GM06990 (cell line): Measurements from ENCODE around the gene SLX9.

Experiments used
- DNase-seq: peaks from one replicate; pipeline ENCODE4 v3.0.0-alpha.2; 2011; ENCODE audit not compliant: insufficient read length; ENCODE audit errors: extremely low read depth
- H3K27me3 ChIP-seq: replicated peaks from 2 replicates; pipeline ENCODE4 v1.6.0; 2011; ENCODE audit warnings: low read length; ENCODE audit not compliant: control insufficient read depth, insufficient read depth
- H3K36me3 ChIP-seq: 2 replicates; pipeline ENCODE4 v1.5.1; 2011; ENCODE audit warnings: low read length; ENCODE audit not compliant: control insufficient read depth, insufficient read depth
- H3K4me3 ChIP-seq: replicated peaks from 2 replicates; pipeline ENCODE4 v1.5.1; 2011; ENCODE audit warnings: low read depth, mild to moderate bottlenecking, control low read depth, low read length
- TF ChIP-seq, protein P1 (sequence below): IDR thresholded peaks from 2 replicates; pipeline ENCODE4 v1.5.1; 2011; ENCODE audit warnings: low read length, control low read depth, mild to moderate bottlenecking, inconsistent platforms; ENCODE audit not compliant: insufficient read depth, poor library complexity, severe bottlenecking

The SLX9 gene

DNA sequence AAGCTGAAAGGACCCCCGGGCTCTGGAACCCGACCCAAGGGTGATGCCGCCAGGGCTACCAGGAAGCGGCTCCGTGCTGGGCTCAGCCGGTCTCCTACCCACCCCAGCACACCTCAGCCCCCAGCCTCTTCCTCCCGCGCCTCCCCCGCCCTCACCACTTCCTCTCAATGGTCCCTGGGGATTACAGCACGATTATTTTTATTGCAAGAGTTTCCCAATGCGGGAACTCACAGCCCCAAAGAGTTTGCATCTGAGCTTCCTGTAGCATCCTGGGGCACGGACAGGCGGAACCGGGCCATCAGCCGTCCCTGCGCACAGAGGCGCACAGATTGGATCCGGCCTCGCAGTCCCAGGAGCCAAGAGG is 8.7 kb upstream of the SLX9 start:
- TF ChIP-seq, protein P1, sequence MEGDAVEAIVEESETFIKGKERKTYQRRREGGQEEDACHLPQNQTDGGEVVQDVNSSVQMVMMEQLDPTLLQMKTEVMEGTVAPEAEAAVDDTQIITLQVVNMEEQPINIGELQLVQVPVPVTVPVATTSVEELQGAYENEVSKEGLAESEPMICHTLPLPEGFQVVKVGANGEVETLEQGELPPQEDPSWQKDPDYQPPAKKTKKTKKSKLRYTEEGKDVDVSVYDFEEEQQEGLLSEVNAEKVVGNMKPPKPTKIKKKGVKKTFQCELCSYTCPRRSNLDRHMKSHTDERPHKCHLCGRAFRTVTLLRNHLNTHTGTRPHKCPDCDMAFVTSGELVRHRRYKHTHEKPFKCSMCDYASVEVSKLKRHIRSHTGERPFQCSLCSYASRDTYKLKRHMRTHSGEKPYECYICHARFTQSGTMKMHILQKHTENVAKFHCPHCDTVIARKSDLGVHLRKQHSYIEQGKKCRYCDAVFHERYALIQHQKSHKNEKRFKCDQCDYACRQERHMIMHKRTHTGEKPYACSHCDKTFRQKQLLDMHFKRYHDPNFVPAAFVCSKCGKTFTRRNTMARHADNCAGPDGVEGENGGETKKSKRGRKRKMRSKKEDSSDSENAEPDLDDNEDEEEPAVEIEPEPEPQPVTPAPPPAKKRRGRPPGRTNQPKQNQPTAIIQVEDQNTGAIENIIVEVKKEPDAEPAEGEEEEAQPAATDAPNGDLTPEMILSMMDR: no peak
- peak overlapping the region; percentile 73 for H3K4me3 ChIP-seq
- no peaks in the 10 kb centered on the region; the same call in 1 of the 2 replicates for H3K36me3 ChIP-seq
- DNase-seq: peak; percentile 80
- no peaks in the 10 kb centered on the region for H3K27me3 ChIP-seq

GRCh38 chr21:44931501-44932407 is 8.1 kb upstream of the SLX9 start:
- DNase-seq: no peak

DNA sequence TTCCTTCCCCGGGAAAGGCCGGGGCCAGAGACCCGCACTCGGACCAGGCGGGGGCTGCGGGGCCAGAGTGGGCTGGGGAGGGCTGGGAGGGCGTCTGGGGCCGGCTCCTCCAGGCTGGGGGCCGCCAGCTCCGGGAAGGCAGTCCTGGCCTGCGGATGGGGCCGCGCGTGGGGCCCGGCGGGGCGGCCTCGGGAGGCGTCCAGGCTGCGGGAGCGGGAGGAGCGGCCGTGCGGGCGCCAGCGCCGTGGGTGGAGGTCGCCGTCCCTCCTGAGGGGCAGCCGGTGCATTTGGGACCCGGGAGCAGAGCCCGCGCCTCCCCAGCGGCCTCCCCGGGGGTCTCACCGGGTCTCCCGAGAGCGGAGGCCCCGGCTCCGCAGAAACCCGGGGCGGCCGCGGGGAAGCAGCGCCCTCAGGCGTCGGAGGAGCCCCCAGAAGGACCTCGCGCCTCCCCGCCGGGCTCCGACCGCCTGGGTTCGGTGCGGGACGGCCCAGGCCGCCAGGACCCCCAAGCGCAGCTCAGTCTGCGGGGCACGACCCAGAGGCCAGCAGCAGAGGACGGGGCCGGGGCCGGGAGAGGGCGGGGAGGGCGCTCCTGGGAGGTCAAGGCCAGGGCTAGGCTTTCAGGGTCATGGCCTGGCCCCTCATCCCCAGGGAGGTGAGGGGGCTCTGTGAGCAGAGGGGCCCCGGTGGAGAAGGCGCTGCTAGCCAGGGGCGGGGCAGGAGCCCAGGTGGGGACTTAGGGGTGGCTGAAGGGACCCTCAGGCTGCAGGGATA is 7.2 kb upstream of the SLX9 start:
- TF ChIP-seq, protein P1: peak; percentile 64
- Histone ChIP-seq H3K36me3 (no peaks in the 10 kb centered on the region; the same call in 1 of the 2 replicates), H3K27me3 (no peaks in the 10 kb centered on the region), H3K4me3 (peak overlapping the region; percentile 73)
- peak; percentile 68 for DNase-seq

More at GRCh38 chr21:44931501-44932407, 8.1 kb upstream of the SLX9 start:
- TF ChIP-seq, protein P1: no peak
- Histone ChIP-seq H3K27me3 (no peaks in the 10 kb centered on the region), H3K36me3 (no peaks in the 10 kb centered on the region; the same call in 1 of the 2 replicates), H3K4me3 (peak overlapping the region; percentile 73)

DNA sequence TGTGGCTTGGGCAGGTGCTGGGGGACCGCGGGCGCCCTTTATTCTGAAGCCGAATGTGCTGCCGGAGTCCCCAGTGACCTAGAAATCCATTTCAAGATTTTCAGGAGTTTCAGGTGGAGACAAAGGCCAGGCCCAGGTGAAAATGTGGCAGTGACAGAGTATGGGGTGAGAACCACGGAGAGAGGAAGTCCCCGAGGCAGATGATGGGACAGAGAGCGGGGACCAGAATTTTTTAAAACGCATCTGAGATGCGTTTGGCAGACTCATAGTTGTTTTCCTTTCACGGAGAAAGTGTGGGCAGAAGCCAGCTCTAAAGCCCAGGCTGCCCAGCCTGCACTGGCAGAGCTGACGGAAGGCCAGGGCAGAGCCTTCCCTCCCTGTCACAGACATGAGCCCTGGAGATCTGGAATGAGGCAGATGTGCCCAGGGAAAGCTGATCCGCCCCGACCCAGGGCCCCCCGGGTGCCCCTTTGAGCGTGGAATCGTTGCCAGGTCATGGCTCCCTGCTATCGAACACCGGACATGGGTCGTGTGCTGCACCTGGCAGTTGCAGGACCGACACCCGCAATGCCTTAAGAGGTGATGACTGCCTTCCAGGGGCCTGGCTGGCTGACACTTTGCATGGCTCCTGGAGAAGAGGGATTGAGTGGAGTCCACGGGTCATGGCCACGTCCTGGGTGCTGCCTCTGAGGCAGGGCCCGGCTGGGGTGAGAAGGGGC is 6.5 kb upstream of the SLX9 start:
- Histone ChIP-seq H3K27me3 (no peaks in the 10 kb centered on the region), H3K4me3 (peak overlapping the region; percentile 73), H3K36me3 (no peaks in the 10 kb centered on the region; the same call in 1 of the 2 replicates)
- no peak for DNase-seq
- TF ChIP-seq, protein P1: no peak

DNA sequence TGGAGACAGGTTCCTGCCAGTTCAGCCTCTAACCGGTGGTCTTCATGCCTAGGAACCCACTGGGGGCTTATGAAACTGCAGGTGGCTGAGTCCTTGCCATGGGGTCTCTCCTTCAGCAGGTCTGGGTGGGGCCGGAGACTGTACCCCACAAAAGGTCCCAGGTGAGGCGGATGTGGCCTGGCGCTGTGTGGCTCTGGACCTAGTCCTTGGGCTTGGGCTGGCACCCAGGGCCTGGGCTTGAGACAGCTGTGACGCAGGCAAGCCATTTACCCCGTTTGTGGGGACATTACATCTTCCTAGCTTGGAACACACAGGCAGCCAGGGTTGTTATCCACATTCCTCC is 5.9 kb upstream of the SLX9 start:
- DNase-seq: no peak
- TF ChIP-seq, protein P1: no peak
- no peaks in the 10 kb centered on the region for H3K27me3 ChIP-seq
- H3K4me3 ChIP-seq: no peak overlapping the region
- H3K36me3 ChIP-seq: no peaks in the 10 kb centered on the region; the same call in 1 of the 2 replicates
